ENCODE results near the gene ITGA6. TPM values are rescaled to one million over a fixed set of nuclear protein-coding genes. Genes with fewer than 3 reads are reported as not detected.

ITGA6 gene
- total RNA-seq, 1 experiment from 2014 or later = 75.9 TPM

DNA sequence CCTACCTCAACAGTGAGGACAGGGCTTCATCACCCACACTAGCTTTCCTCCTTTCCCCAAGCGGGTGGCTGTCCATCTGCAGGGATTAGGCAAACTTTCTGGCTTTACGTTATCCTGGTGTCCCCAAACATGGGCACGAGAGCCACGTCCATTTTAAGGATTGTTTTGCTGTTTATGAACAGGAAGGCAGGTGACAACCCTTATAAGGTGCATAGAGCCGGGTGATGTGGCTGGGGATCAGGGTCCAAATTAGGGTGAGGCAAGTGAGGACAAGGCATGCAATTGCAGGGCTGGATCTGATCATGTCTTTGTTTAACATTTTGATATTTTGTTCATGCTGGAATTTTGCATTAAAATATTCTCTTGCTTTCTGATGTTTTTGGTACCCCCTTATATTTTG lies 27.6 kb upstream of the ITGA6 start:
- Histone ChIP-seq H3K27ac (ENCODE audit: low read length) (no peak overlapping the region), H3K4me1 (ENCODE audit: control insufficient read depth, insufficient read depth, low read length) (no peaks in the 10 kb centered on the region), H3K36me3 (ENCODE audit: control insufficient read depth, insufficient read depth, low read length) (no peaks in the 10 kb centered on the region), H3K27me3 (ENCODE audit: control insufficient read depth, insufficient read depth, low read length) (0 out of 2 replicates have a peak, but pooled peaks cover 2% of the 10 kb centered on the region), H3K4me3 (ENCODE audit: low read depth in 2 of 2, low read length in 2 of 2) (no peak overlapping the region), H3K9me3 (ENCODE audit: control insufficient read depth, insufficient read depth, low read depth, low read length) (no peaks in the 10 kb centered on the region)
- intact Hi-C loops (cut with micrococcal nuclease; ENCODE audit: unreplicated experiment) (no loop called here), in situ Hi-C loops (cut with HindIII; ENCODE audit: low pct_unique_long_range_greater_than_20kb, low sequenced_read_pairs) (no loop called here)
- DNase-seq (ENCODE audit: low read depth, low spot score) (no peak), ATAC-seq (no peak)
- TF ChIP-seq, protein P1, sequence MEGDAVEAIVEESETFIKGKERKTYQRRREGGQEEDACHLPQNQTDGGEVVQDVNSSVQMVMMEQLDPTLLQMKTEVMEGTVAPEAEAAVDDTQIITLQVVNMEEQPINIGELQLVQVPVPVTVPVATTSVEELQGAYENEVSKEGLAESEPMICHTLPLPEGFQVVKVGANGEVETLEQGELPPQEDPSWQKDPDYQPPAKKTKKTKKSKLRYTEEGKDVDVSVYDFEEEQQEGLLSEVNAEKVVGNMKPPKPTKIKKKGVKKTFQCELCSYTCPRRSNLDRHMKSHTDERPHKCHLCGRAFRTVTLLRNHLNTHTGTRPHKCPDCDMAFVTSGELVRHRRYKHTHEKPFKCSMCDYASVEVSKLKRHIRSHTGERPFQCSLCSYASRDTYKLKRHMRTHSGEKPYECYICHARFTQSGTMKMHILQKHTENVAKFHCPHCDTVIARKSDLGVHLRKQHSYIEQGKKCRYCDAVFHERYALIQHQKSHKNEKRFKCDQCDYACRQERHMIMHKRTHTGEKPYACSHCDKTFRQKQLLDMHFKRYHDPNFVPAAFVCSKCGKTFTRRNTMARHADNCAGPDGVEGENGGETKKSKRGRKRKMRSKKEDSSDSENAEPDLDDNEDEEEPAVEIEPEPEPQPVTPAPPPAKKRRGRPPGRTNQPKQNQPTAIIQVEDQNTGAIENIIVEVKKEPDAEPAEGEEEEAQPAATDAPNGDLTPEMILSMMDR (IDR thresholded peaks at IDR 0.05) = no peak
- TF ChIP-seq TCF7L2 (IDR thresholded peaks at IDR 0.05; ENCODE audit: low read depth, low read length) (no peak), POLR2AphosphoS5 (IDR thresholded peaks at IDR 0.05; ENCODE audit: low read depth, low read length) (no peak), SIN3A (IDR thresholded peaks at IDR 0.05; ENCODE audit: borderline replicate concordance, insufficient read depth, low read depth, low read length) (no peak)
- TF ChIP-seq, protein P2, sequence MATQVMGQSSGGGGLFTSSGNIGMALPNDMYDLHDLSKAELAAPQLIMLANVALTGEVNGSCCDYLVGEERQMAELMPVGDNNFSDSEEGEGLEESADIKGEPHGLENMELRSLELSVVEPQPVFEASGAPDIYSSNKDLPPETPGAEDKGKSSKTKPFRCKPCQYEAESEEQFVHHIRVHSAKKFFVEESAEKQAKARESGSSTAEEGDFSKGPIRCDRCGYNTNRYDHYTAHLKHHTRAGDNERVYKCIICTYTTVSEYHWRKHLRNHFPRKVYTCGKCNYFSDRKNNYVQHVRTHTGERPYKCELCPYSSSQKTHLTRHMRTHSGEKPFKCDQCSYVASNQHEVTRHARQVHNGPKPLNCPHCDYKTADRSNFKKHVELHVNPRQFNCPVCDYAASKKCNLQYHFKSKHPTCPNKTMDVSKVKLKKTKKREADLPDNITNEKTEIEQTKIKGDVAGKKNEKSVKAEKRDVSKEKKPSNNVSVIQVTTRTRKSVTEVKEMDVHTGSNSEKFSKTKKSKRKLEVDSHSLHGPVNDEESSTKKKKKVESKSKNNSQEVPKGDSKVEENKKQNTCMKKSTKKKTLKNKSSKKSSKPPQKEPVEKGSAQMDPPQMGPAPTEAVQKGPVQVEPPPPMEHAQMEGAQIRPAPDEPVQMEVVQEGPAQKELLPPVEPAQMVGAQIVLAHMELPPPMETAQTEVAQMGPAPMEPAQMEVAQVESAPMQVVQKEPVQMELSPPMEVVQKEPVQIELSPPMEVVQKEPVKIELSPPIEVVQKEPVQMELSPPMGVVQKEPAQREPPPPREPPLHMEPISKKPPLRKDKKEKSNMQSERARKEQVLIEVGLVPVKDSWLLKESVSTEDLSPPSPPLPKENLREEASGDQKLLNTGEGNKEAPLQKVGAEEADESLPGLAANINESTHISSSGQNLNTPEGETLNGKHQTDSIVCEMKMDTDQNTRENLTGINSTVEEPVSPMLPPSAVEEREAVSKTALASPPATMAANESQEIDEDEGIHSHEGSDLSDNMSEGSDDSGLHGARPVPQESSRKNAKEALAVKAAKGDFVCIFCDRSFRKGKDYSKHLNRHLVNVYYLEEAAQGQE (IDR thresholded peaks at IDR 0.05; ENCODE audit: insufficient read depth in 1 of 2, low read depth in 2 of 2, low read length in 1 of 2) = no peak
- BruUV-seq (replicated peaks) = no TSS peak
- ChIA-PET CTCF (no interaction called here), POLR2A (no interaction called here)

DNA sequence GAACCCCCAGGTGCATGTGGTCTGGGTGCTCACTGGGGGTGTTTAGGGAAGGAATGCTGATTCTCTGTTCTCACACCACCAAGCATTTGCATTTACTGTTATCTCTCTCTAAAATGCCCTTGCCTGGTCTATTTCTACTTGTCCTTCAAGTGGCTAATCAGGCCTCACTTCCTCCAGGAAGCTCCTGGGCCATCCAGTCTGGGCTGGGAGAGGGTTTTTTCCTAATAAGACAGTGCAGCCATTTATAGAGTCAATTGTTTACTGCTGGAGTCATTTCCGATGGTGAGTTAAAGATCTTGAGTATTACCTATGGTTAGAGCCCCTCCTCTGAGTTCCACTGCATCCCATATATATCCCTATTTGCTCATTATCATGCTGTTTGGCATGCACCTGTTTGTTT lies 25.2 kb upstream of the ITGA6 start:
- intact Hi-C loops (cut with micrococcal nuclease; ENCODE audit: unreplicated experiment) (no loop called here), in situ Hi-C loops (cut with HindIII; ENCODE audit: low pct_unique_long_range_greater_than_20kb, low sequenced_read_pairs) (no loop called here)
- no TSS peak for BruUV-seq (replicated peaks)
- Histone ChIP-seq H3K36me3 (ENCODE audit: control insufficient read depth, insufficient read depth, low read length) (no peaks in the 10 kb centered on the region), H3K27me3 (ENCODE audit: control insufficient read depth, insufficient read depth, low read length) (0 out of 2 replicates have a peak, but pooled peaks cover 2% of the 10 kb centered on the region), H3K9me3 (ENCODE audit: control insufficient read depth, insufficient read depth, low read depth, low read length) (no peaks in the 10 kb centered on the region), H3K4me3 (ENCODE audit: low read depth in 2 of 2, low read length in 2 of 2) (no peak overlapping the region), H3K4me1 (ENCODE audit: control insufficient read depth, insufficient read depth, low read length) (no peaks in the 10 kb centered on the region), H3K27ac (ENCODE audit: low read length) (no peak overlapping the region)
- CTCF ChIA-PET = no interaction called here
- DNase-seq (ENCODE audit: low read depth, low spot score) (no peak), ATAC-seq (no peak)
- TF ChIP-seq TCF7L2 (IDR thresholded peaks at IDR 0.05; ENCODE audit: low read depth, low read length) (no peak), POLR2AphosphoS5 (IDR thresholded peaks at IDR 0.05; ENCODE audit: low read depth, low read length) (no peak), SIN3A (IDR thresholded peaks at IDR 0.05; ENCODE audit: borderline replicate concordance, insufficient read depth, low read depth, low read length) (no peak)
- TF ChIP-seq, protein P1 (IDR thresholded peaks at IDR 0.05) = no peak
- TF ChIP-seq, protein P2 (IDR thresholded peaks at IDR 0.05; ENCODE audit: insufficient read depth in 1 of 2, low read depth in 2 of 2, low read length in 1 of 2) = no peak
- POLR2A ChIA-PET = interaction anchor here (0.6 kb wide), 1 partner anchor 1515 kb away, joined by 3 read pairs; no protein-coding TSS in a partner anchor
